Omental fat pad (tissue), 4 donors: ENCODE results near the gene CRIM1. TPM values are rescaled to one million over a fixed set of nuclear protein-coding genes. Genes with fewer than 3 reads are reported as not detected.
A peak's percentile ranks its signal among the peaks of the same experiment; 100 is the strongest.

Experiments
- ATAC-seq: fragments of 150-250 bp; one replicate; pipeline ENCODE4 v1.9.1; 2016; ENCODE audit warnings: mild to moderate bottlenecking, moderate library complexity; ENCODE audit not compliant: low FRiP score
- DNase-seq: peaks from one replicate; pipeline ENCODE4 v3.0.0-alpha.2; 2019; ENCODE audit warnings: low spot score
- CTCF ChIP-seq, 3 donors: fragments of 450-650 bp; IDR thresholded peaks; one replicate each; pipeline ENCODE4 v1.5.1; 2016 to 2017; ENCODE audit warnings: antibody characterized with exemption in 3 of 3, mild to moderate bottlenecking in 3 of 3, moderate library complexity in 2 of 3
- total RNA-seq, 4 donors: library from RNA; depleted of rRNA; stranded (reverse); fragments of >200 nt; gene quantifications; one replicate each; pipeline ENCODE4 v1.1.0, GENCODE V29; 2016

Gene CRIM1
- total RNA-seq, 4 donors from 2014 or later = 229 to 252 (median 233) TPM

GRCh38 chr2:36456227-36457175 lies 100.9 kb downstream of the CRIM1 start:
- ATAC-seq (peak; percentile 53), DNase-seq (no peak)
- no peak for TF ChIP-seq CTCF (IDR thresholded peaks at IDR 0.05)

- no peak for TF ChIP-seq CTCF (IDR thresholded peaks at IDR 0.05)
- DNase-seq (no peak), ATAC-seq (no peak)
Observed at GRCh38 chr2:36458106-36458505, 102.5 kb downstream of the CRIM1 start.

GRCh38 chr2:36459725-36460137 lies 104.2 kb downstream of the CRIM1 start:
- TF ChIP-seq CTCF (IDR thresholded peaks at IDR 0.05) = no peak
- ATAC-seq = no peak
- no peak for DNase-seq

GRCh38 chr2:36461039-36461681 lies 105.6 kb downstream of the CRIM1 start:
- ATAC-seq = peak; percentile 81

GRCh38 chr2:36462311-36462935 lies 106.8 kb downstream of the CRIM1 start:
- no peak for ATAC-seq
- no peak for DNase-seq
- no peak for TF ChIP-seq CTCF (IDR thresholded peaks at IDR 0.05)

More at GRCh38 chr2:36461039-36461681, 105.6 kb downstream of the CRIM1 start:
- no peak for TF ChIP-seq CTCF (IDR thresholded peaks at IDR 0.05)
- DNase-seq = no peak

- TF ChIP-seq CTCF (IDR thresholded peaks at IDR 0.05) = no peak
- no peak for DNase-seq
- no peak for ATAC-seq
Observed at GRCh38 chr2:36463365-36463764, 107.8 kb downstream of the CRIM1 start.
